ENCODE measurements around the gene RPE.

RPE gene

GRCh38 chr2:210063306-210063705 lies 60.9 kb downstream of the RPE start (continued):
- TF ChIP-seq PRDM4 (tag by site-specific recombination; IDR thresholded peaks at IDR 0.05) = no peak
- no peak for TF ChIP-seq ZNF585B (tag by site-specific recombination; IDR thresholded peaks at IDR 0.05)
- no peak for TF ChIP-seq ZNF645 (tag by site-specific recombination; IDR thresholded peaks at IDR 0.05)
- TF ChIP-seq ZFP3 (tag by site-specific recombination; IDR thresholded peaks at IDR 0.05; ENCODE audit: low read depth) = no peak
- no peak for TF ChIP-seq ZFHX2 (tag by site-specific recombination; conservative IDR thresholded peaks at IDR 0.05)
